GM21360 (cell line): ENCODE results near the gene ZNF865.

ENCODE experiments used
- ATAC-seq: cut with Tn5 transposase; IDR thresholded peaks from one replicate; pipeline ENCODE4 v1.9.1; 2021; ENCODE audit warnings: mild to moderate bottlenecking, moderate library complexity; ENCODE audit not compliant: unreplicated experiment

Gene ZNF865

GRCh38 chr19:55643887-55644176 lies 38.4 kb downstream of the ZNF865 start:
- no peak for ATAC-seq

GRCh38 chr19:55644191-55644833 lies 38.9 kb downstream of the ZNF865 start:
- no peak for ATAC-seq

- ATAC-seq, result no peak
Observed at GRCh38 chr19:55644842-55645511, 39.5 kb downstream of the ZNF865 start.

DNA sequence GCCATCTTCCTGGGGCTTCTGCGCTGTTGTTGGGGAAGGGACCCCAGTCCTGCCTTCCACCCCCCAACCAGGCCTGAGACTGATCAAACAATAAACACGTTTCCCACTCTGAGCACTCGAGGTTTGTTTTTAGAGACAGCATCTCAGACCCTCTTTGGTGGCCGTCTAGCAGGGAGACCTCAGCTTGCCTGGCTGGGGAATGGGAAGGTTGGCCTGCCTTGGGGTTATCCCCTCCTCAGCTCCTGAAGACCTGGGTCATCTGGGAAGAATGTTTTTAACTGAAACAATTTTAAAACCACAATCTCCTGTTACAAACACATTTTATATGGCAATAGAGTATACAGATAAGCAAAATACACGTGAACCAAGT lies 40.0 kb downstream of the ZNF865 start:
- ATAC-seq, result no peak

DNA sequence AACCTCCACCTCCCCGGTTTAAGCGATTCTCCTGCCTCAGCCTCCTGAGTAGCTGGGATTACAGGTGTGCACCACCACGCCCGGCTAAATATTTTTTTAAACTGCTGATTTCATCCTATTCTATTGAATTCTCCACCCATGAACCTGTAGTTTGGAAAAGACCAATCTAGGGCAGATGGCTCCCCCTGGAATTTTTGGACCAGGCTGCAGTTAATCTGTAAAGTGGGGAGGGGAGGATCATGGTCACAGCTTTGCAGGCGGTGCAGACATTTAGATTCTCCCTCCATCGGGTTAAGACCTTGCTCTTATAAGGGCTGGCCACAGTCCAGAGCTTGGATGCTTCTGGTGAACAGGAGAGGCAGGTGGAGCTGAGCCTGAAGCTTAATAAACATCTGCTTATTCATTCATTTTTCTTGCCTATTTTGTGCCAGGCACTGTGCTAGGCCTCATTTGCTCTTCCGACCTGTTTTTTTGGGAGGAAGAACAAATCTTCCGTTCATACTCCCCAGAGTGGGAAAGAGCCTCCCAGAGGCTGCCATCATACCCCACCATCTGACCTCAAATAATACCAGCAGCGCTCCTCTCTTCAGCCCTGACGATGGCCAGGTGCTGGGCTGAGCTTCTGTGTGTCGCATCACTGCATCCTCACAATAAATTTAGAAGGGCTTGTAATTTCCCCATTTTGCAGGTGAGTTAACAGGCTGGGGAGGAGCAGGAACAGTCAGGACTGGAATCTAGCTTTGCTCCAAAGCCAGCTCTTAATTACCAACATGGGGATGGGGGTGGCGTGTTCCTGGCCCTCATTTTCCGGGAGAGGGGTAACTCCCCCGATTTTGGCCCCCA lies 41.7 kb downstream of the ZNF865 start:
- no peak for ATAC-seq

- no peak for ATAC-seq
Observed at GRCh38 chr19:55647732-55648584, 42.5 kb downstream of the ZNF865 start, which contains the start of gene CCDC106. CCDC106 (plus strand) TSS chr19:55648212; CDS start chr19:55649047, 835 bp downstream.

DNA sequence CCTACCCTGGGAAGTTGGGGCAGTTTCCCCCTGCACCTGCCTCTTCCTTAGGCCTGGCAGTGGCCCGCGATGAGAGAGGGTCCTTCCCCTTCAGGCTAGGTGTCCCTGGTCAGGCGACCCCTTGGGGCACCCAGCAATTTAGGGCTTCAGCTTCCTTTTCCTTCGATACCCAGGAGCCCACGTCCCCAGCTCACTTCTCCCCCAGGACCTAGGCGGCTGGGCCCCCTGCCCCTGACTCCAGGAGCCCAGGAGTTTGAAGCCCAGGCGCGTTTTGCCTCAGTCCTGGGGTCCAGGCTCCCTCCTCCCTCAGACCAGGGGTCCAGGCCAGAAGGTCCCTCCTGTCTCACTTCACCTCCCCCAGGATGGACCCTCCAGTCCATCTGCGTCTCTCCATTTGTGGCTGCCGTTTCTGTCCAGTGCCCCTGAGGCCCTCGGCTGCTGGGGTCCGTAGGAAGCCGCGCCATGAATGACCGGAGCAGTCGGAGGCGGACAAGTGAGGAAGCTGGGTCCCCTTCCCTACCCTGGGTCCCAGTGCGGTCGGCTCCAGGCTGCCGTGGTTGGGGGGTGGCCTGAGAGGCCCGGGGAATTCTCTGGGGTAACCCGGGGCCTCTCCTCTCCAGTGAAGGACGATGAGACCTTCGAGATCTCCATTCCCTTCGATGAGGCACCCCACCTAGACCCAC lies 43.3 kb downstream of the ZNF865 start:
- no peak for ATAC-seq

- ATAC-seq, result no peak
Observed at GRCh38 chr19:55649268-55650125, 44.0 kb downstream of the ZNF865 start.

DNA sequence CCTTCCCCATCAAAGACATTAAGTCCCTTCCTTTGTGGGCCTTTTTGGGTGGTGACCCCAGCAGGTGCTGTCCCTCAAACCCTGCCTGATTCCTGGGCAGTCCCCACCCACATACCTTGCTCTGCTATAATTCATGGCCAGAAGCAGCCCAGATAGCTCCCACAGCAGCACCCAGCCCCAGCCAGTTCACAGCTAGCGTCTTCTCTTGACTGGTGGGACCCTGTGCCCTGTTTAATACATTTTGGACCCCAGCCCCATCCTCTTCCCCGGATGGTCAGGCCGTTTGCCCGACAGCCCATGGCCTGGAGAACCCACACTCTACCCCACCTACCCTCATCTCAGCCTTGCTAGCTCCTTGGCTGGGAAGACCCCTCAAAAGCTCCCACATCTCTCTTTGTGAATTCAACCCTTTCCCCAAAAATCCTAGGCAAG lies 44.7 kb downstream of the ZNF865 start:
- no peak for ATAC-seq

- ATAC-seq, result no peak
Observed at GRCh38 chr19:55650602-55651230, 45.3 kb downstream of the ZNF865 start.

DNA sequence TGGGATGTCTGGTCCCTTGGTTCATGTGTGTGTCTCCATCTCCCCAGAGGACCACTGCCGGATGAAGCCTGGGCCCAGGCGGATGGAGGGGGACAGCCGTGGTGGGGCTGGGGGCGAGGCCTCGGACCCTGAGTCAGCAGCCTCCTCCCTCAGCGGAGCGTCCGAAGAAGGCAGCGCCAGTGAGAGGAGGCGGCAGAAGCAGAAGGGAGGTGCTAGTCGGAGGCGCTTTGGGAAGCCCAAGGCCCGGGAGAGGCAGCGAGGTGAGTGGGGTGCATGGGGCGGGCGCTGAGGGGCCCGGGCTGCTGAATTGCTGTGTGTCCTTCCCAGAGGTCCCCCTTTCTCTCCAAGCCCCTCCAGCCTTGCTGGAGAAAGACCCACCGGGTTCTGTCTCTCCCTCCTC lies 45.8 kb downstream of the ZNF865 start:
- ATAC-seq, result no peak

- no peak for ATAC-seq
Observed at GRCh38 chr19:55652311-55653128, 47.1 kb downstream of the ZNF865 start.

- ATAC-seq, result peak; percentile 36
Observed at GRCh38 chr19:55653651-55654322, 48.3 kb downstream of the ZNF865 start.

DNA sequence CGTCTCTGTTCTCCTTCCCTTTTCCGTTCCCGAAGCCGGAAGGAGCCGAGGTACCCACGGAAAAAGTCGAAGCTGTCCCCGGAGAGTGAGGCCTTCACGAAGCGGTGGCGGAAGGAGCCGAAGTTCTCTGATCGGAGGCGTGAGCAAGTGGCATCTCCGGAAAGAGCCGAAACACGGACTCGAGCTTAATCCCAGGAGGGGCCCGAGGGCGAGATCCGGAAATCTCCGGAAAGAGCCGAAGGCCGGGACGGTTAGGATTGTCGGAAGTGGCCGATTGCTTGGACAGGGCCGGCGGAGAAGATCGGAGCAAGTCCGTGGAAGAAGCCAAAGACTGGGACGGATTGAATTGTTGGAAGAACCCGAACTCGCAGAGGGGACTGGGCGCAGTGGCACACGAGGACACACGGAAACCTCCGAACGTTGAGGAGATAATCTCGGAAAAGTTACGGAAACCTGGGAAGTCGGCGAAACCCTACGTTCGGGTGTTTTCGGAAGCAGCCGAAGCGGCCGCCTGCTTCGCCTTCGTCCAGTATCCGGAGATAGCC lies 48.9 kb downstream of the ZNF865 start:
- ATAC-seq, result peak; percentile 56

DNA sequence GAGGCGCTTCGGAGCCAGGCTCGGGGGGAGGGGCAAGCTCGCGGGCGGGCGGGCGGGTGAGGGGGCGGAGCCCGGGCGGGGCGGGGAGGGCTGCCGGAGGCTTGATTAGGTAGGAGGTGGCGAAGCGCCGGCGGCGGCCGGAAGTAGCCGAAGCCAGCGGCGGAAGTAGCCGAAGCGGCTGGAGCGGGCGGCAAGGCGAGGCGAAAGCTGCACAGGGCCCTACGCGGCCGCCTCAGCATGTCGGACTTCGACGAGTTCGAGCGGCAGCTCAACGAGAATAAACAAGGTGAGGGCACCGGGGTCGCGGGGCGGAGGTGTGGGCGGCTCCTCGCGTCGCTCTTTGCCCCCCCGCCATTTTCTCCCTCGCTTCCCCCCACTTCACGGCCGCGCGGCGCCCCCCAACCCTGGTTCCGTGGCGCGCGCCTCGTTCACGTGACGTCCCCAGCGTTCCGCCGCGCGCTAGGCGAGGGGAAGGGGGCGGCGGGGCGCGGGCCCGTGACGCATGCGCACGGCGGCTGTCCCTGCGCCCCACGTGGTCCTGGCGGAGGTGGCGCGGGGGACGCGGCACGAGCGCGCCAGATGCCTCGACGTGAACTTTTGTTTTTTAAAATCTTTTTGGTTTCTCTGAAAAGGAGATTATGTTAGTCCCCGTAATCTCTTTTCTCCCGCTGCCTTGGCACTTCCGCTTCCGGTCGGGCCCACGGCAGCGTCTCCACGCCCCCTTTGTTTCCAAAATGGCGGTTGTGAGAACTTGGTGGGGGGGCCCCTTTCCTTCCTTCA lies 49.6 kb downstream of the ZNF865 start, which contains the start of gene U2AF2:
U2AF2 (plus strand) TSS at position 168 of the 780 bp plus-strand sequence; CDS start at position 238, 70 bp downstream.
- peak; percentile 32 for ATAC-seq

GRCh38 chr19:55655648-55656040 lies 50.2 kb downstream of the ZNF865 start:
- ATAC-seq, result no peak
